ENCODE measurements around the gene NPAS3. TPM values are rescaled to one million over a fixed set of nuclear protein-coding genes. Genes with fewer than 3 reads are reported as not detected.

Gene NPAS3
- total RNA-seq, 1 donor from 2014 or later, result 2.4 TPM

- no peaks in the 10 kb centered on the region for H3K27me3 Mint-ChIP-seq (ENCODE audit: unreplicated experiment)
- no peak overlapping the region for H3K27ac Mint-ChIP-seq (ENCODE audit: unreplicated experiment)
- H3K36me3 Mint-ChIP-seq (ENCODE audit: unreplicated experiment), result no peaks in the 10 kb centered on the region
- H3K4me1 Mint-ChIP-seq (ENCODE audit: unreplicated experiment), result peaks cover 42% of the 10 kb centered on the region
- no peak for DNase-seq (ENCODE audit: extremely low spot score, unreplicated experiment)
- TF ChIP-seq CTCF (IDR thresholded peaks at IDR 0.05), result no peak
- H3K9me3 Mint-ChIP-seq (ENCODE audit: unreplicated experiment), result peaks cover 3% of the 10 kb centered on the region
- H3K4me3 Mint-ChIP-seq (ENCODE audit: unreplicated experiment), result no peak overlapping the region
These were observed 795.7 kb downstream of the NPAS3 start for GRCh38 chr14:33734387-33734786.

- no peak overlapping the region for H3K4me3 Mint-ChIP-seq (ENCODE audit: unreplicated experiment)
- DNase-seq (ENCODE audit: extremely low spot score, unreplicated experiment), result no peak
- peaks cover 3% of the 10 kb centered on the region for H3K9me3 Mint-ChIP-seq (ENCODE audit: unreplicated experiment)
- H3K36me3 Mint-ChIP-seq (ENCODE audit: unreplicated experiment), result no peaks in the 10 kb centered on the region
- TF ChIP-seq CTCF (IDR thresholded peaks at IDR 0.05), result no peak
- H3K27ac Mint-ChIP-seq (ENCODE audit: unreplicated experiment), result no peak overlapping the region
- H3K4me1 Mint-ChIP-seq (ENCODE audit: unreplicated experiment), result peaks cover 32% of the 10 kb centered on the region
- no peaks in the 10 kb centered on the region for H3K27me3 Mint-ChIP-seq (ENCODE audit: unreplicated experiment)
These were observed 797.7 kb downstream of the NPAS3 start for GRCh38 chr14:33736299-33736825.

- Mint-ChIP-seq H3K36me3 (ENCODE audit: unreplicated experiment) (no peaks in the 10 kb centered on the region), H3K27ac (ENCODE audit: unreplicated experiment) (no peak overlapping the region), H3K9me3 (ENCODE audit: unreplicated experiment) (peaks cover 3% of the 10 kb centered on the region), H3K4me1 (ENCODE audit: unreplicated experiment) (peaks cover 32% of the 10 kb centered on the region), H3K4me3 (ENCODE audit: unreplicated experiment) (no peak overlapping the region), H3K27me3 (ENCODE audit: unreplicated experiment) (no peaks in the 10 kb centered on the region)
- no peak for TF ChIP-seq CTCF (IDR thresholded peaks at IDR 0.05)
- no peak for DNase-seq (ENCODE audit: extremely low spot score, unreplicated experiment)
These were observed 798.3 kb downstream of the NPAS3 start for GRCh38 chr14:33736979-33737378.

- peaks cover 3% of the 10 kb centered on the region for H3K9me3 Mint-ChIP-seq (ENCODE audit: unreplicated experiment)
- no peaks in the 10 kb centered on the region for H3K36me3 Mint-ChIP-seq (ENCODE audit: unreplicated experiment)
- TF ChIP-seq CTCF (IDR thresholded peaks at IDR 0.05), result no peak
- no peak overlapping the region for H3K4me3 Mint-ChIP-seq (ENCODE audit: unreplicated experiment)
- peaks cover 32% of the 10 kb centered on the region for H3K4me1 Mint-ChIP-seq (ENCODE audit: unreplicated experiment)
- no peak overlapping the region for H3K27ac Mint-ChIP-seq (ENCODE audit: unreplicated experiment)
- no peaks in the 10 kb centered on the region for H3K27me3 Mint-ChIP-seq (ENCODE audit: unreplicated experiment)
- no peak for DNase-seq (ENCODE audit: extremely low spot score, unreplicated experiment)
These were observed 798.8 kb downstream of the NPAS3 start for GRCh38 chr14:33737446-33737845.

- Mint-ChIP-seq H3K9me3 (ENCODE audit: unreplicated experiment) (peaks cover 3% of the 10 kb centered on the region), H3K27me3 (ENCODE audit: unreplicated experiment) (no peaks in the 10 kb centered on the region), H3K4me3 (ENCODE audit: unreplicated experiment) (no peak overlapping the region), H3K4me1 (ENCODE audit: unreplicated experiment) (peaks cover 32% of the 10 kb centered on the region), H3K36me3 (ENCODE audit: unreplicated experiment) (no peaks in the 10 kb centered on the region), H3K27ac (ENCODE audit: unreplicated experiment) (no peak overlapping the region)
- TF ChIP-seq CTCF (IDR thresholded peaks at IDR 0.05), result no peak
- DNase-seq (ENCODE audit: extremely low spot score, unreplicated experiment), result no peak
These were observed 799.4 kb downstream of the NPAS3 start for GRCh38 chr14:33738029-33738428.
